HL-60 (cell line): Measurements from ENCODE around the gene CEP112.

ENCODE experiments used
- DNase-seq, 2 experiments: peaks; one replicate each; pipeline ENCODE4 v3.0.0-alpha.2; 2010 to 2020; ENCODE audit warnings: low read depth in 1 of 2, low spot score in 1 of 2
- H3K27ac ChIP-seq: fragments of 250-450 bp; sonication (Bioruptor Pico); replicated peaks from 2 replicates; pipeline ENCODE4 v1.5.1; 2020; ENCODE audit warnings: mild to moderate bottlenecking, moderate library complexity
- H3K27me3 ChIP-seq: fragments of 250-450 bp; sonication (Bioruptor Pico); 2 replicates; pipeline ENCODE4 v1.5.1; 2021; ENCODE audit warnings: mild to moderate bottlenecking, moderate library complexity; ENCODE audit not compliant: insufficient read depth, poor library complexity, severe bottlenecking
- H3K4me3 ChIP-seq: replicated peaks from 2 replicates; pipeline ENCODE4 v1.5.1; 2011; ENCODE audit warnings: mild to moderate bottlenecking, control low read depth, low read length; ENCODE audit not compliant: insufficient read depth
- GABPA ChIP-seq: IDR thresholded peaks from 2 replicates; pipeline ENCODE4 v1.6.1; 2012; ENCODE audit warnings: low read depth
- POLR2AphosphoS5 ChIP-seq: IDR thresholded peaks from 2 replicates; pipeline ENCODE4 v1.6.1; 2012; ENCODE audit warnings: low read depth
- SPI1 ChIP-seq: IDR thresholded peaks from 2 replicates; pipeline ENCODE4 v1.6.1; 2012; ENCODE audit warnings: low read depth, mild to moderate bottlenecking, borderline replicate concordance
- TF ChIP-seq, protein P1 (sequence below): IDR thresholded peaks from one replicate; pipeline ENCODE4 v1.5.1; 2011; ENCODE audit warnings: low read length, control low read depth, inconsistent platforms; ENCODE audit not compliant: insufficient read depth
- TF ChIP-seq, protein P2 (sequence below): IDR thresholded peaks from 2 replicates; pipeline ENCODE4 v1.6.1; 2012; ENCODE audit warnings: low read depth; ENCODE audit not compliant: insufficient replicate concordance

CEP112 gene

DNA sequence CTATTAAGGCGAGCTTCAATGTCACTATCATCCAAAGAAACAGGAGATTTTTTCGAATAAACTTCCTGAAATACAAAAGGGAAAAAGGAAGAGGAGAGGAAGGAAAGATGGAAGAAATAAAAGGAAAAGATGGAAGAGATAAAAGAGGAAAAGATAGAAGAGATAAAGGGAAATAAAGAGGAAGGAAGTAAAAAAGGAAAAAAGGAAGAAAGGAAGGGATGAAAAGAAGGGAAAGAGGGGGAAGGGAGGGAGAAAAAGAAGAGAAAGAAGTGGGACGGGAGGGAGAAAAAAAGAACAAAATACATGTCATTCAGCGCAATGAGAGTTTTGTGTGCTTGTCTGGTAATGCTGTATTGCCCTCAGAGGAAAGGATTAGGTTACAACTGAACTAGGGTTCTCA lies 62.2 kb downstream of the CEP112 start:
- Histone ChIP-seq H3K27ac (no peak overlapping the region), H3K27me3 (peaks cover 3% of the 10 kb centered on the region), H3K4me3 (no peak overlapping the region)
- no peak for TF ChIP-seq GABPA
- DNase-seq: no peak

DNA sequence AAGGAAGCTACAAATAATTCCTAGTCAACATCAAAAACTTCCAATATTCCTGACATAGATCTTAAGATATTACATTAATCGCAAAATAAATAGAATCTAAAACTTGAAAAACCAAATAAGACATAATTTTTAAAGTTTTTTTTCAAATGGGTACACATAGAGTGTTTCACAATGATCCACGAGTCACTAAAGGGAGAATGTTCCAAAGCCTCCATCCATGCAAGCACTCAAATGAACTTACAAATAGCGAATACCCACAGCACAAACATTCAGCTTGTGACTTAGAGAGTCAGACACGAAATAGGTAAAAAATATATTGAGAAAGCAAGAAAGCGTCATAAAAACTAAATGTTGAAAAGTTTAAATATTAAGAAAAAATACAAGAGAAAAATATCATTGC lies 65.7 kb downstream of the CEP112 start:
- H3K27me3 ChIP-seq: peaks cover 3% of the 10 kb centered on the region
- TF ChIP-seq GABPA (no peak), SPI1 (no peak), POLR2AphosphoS5 (no peak)
- TF ChIP-seq, protein P1, sequence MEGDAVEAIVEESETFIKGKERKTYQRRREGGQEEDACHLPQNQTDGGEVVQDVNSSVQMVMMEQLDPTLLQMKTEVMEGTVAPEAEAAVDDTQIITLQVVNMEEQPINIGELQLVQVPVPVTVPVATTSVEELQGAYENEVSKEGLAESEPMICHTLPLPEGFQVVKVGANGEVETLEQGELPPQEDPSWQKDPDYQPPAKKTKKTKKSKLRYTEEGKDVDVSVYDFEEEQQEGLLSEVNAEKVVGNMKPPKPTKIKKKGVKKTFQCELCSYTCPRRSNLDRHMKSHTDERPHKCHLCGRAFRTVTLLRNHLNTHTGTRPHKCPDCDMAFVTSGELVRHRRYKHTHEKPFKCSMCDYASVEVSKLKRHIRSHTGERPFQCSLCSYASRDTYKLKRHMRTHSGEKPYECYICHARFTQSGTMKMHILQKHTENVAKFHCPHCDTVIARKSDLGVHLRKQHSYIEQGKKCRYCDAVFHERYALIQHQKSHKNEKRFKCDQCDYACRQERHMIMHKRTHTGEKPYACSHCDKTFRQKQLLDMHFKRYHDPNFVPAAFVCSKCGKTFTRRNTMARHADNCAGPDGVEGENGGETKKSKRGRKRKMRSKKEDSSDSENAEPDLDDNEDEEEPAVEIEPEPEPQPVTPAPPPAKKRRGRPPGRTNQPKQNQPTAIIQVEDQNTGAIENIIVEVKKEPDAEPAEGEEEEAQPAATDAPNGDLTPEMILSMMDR: no peak
- TF ChIP-seq, protein P2, sequence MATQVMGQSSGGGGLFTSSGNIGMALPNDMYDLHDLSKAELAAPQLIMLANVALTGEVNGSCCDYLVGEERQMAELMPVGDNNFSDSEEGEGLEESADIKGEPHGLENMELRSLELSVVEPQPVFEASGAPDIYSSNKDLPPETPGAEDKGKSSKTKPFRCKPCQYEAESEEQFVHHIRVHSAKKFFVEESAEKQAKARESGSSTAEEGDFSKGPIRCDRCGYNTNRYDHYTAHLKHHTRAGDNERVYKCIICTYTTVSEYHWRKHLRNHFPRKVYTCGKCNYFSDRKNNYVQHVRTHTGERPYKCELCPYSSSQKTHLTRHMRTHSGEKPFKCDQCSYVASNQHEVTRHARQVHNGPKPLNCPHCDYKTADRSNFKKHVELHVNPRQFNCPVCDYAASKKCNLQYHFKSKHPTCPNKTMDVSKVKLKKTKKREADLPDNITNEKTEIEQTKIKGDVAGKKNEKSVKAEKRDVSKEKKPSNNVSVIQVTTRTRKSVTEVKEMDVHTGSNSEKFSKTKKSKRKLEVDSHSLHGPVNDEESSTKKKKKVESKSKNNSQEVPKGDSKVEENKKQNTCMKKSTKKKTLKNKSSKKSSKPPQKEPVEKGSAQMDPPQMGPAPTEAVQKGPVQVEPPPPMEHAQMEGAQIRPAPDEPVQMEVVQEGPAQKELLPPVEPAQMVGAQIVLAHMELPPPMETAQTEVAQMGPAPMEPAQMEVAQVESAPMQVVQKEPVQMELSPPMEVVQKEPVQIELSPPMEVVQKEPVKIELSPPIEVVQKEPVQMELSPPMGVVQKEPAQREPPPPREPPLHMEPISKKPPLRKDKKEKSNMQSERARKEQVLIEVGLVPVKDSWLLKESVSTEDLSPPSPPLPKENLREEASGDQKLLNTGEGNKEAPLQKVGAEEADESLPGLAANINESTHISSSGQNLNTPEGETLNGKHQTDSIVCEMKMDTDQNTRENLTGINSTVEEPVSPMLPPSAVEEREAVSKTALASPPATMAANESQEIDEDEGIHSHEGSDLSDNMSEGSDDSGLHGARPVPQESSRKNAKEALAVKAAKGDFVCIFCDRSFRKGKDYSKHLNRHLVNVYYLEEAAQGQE: no peak
- no peak overlapping the region for H3K27ac ChIP-seq
- DNase-seq: no peak
- H3K4me3 ChIP-seq: no peak overlapping the region

DNA sequence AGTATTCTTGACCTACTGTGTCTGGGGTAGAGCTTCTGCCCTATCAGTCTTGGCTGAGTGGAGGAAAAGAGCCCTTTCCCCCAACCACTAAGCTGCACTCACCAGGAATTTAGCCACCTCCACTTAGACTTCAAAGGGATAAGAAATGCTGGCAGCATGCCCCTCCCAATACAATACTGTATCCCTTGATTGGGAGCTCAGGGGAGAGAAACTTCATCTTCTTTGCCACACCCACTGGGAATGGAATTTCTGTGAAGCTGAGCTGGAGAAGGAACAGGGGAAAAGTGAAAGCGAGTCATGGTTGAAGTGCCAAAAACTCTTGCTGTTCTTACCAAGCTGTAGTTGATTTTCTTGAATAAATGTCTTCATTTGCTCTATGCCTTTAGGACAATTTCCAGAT lies 68.8 kb downstream of the CEP112 start:
- TF ChIP-seq, protein P1: no peak
- no peak for TF ChIP-seq GABPA
- TF ChIP-seq, protein P2: no peak
- TF ChIP-seq POLR2AphosphoS5: no peak
- TF ChIP-seq SPI1: no peak
- DNase-seq: no peak
- Histone ChIP-seq H3K27me3 (peaks cover 3% of the 10 kb centered on the region), H3K27ac (no peak overlapping the region), H3K4me3 (no peak overlapping the region)

DNA sequence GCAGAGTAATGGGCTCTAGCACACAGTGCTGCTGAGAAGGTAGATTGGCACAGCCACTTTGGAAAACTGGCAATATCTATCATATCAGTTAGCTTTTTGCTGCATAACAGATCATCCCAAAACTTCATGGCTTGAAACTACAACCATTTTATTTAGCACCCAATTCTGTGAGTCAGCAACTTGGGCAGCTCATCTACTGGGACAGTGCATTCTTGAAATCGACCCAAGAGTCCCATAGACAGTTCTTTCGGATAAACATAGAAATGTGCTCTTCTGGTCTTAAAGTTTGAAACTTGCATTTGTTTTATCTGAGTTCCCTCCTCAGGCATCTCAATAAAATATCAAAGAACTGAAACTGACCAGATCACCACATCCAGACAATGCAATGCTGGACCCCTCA lies 76.7 kb downstream of the CEP112 start:
- TF ChIP-seq SPI1 (no peak), GABPA (no peak)
- TF ChIP-seq, protein P2: no peak
- TF ChIP-seq, protein P1: no peak
- no peak for DNase-seq
- H3K27me3 ChIP-seq: peaks cover 5% of the 10 kb centered on the region
- H3K27ac ChIP-seq: no peak overlapping the region
- H3K4me3 ChIP-seq: no peak overlapping the region
